VCaP (cell line): ENCODE results near the gene KCNK10.

Source experiments
- H3K27ac ChIP-seq: fragments of 450-650 bp; 2 replicates; pipeline ENCODE4 v1.5.1; 2017
- TF ChIP-seq, protein P1 (sequence below): fragments of 450-650 bp; conservative IDR thresholded peaks from 2 replicates; pipeline ENCODE4 v1.5.1; 2017; ENCODE audit warnings: mild to moderate bottlenecking, moderate library complexity

KCNK10 gene

DNA sequence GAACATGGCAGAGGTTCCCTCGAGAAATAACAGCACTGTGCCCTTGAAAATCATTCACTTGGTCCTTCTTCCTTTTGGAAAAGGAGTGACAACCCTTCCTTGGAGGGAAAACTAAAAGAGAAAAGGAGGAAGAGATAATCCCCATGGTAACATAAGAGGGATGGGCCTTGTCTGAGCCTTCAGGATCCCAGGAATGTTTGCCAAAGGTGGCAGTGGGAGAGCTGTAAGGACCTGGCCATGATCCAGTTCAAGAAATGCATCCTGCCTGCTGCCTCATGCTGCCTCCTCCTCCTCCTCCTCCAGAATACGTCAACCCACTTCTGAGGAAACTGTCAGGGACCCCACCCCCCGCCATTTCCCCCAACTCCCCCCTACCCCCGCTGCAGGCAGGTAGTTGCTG lies 118.8 kb downstream of the KCNK10 start:
- TF ChIP-seq, protein P1, sequence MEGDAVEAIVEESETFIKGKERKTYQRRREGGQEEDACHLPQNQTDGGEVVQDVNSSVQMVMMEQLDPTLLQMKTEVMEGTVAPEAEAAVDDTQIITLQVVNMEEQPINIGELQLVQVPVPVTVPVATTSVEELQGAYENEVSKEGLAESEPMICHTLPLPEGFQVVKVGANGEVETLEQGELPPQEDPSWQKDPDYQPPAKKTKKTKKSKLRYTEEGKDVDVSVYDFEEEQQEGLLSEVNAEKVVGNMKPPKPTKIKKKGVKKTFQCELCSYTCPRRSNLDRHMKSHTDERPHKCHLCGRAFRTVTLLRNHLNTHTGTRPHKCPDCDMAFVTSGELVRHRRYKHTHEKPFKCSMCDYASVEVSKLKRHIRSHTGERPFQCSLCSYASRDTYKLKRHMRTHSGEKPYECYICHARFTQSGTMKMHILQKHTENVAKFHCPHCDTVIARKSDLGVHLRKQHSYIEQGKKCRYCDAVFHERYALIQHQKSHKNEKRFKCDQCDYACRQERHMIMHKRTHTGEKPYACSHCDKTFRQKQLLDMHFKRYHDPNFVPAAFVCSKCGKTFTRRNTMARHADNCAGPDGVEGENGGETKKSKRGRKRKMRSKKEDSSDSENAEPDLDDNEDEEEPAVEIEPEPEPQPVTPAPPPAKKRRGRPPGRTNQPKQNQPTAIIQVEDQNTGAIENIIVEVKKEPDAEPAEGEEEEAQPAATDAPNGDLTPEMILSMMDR: no peak
- H3K27ac ChIP-seq: peak overlapping the region; percentile 20; the same call in 1 of the 2 replicates

DNA sequence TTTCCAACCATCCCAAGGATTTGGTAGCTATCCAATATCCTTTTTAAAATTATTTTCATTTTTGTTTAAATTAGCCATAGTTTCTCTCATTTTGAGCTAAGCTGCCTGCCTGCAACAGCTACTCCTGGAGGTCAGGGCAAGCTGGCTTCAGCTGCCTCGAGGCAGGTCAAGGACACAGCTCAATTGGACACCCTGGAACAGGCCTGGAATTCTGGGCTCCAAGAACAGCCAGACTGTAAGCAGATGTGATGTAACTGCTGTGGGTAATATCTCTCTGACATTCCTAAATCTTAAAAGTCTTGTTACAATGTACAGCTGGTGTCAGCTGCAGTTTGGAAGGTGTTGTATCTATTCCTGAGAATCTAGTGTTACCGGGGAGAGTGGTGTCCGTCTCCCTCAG lies 119.8 kb downstream of the KCNK10 start:
- H3K27ac ChIP-seq: no peak overlapping the region; the same call in 1 of the 2 replicates
- TF ChIP-seq, protein P1: no peak

DNA sequence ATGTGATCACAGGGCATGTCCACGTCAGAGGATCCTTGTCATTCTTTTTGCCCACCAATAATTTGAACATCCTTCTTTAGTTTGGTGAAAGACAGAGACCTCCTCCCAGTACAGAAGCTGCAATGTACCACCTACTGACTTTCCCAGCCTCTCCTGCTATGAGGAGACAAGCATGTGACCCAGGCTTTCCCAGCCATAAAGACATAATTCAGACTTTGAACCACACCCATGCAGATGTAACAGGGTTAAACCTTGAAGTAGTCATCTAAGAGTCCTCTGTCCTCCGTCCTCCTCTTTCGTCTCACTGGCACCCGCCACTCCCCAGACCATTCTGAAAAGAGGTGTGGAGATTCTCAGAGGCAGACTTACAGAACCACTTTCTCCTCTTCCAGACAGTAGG lies 120.8 kb downstream of the KCNK10 start:
- no peak overlapping the region for H3K27ac ChIP-seq
- TF ChIP-seq, protein P1: no peak

DNA sequence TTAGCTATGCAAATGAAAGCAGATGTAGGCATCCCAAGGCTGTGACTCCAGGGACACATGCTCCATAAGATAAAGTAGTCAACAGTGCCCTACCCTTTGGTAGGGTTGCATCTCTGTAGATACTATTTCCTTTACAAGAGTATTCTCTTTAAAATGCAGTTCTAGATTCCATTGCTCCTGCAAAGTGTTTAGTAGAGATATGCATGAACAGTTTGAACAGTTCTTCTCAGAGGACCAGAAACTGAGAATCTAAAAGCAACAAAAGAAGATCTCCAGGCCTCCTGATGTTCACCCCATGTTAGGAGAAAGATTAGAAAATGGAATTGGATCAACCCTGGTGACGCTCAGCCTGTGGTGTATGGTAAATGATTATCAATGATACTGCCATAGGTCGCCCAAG lies 121.2 kb downstream of the KCNK10 start:
- TF ChIP-seq, protein P1: no peak
- no peak overlapping the region for H3K27ac ChIP-seq

DNA sequence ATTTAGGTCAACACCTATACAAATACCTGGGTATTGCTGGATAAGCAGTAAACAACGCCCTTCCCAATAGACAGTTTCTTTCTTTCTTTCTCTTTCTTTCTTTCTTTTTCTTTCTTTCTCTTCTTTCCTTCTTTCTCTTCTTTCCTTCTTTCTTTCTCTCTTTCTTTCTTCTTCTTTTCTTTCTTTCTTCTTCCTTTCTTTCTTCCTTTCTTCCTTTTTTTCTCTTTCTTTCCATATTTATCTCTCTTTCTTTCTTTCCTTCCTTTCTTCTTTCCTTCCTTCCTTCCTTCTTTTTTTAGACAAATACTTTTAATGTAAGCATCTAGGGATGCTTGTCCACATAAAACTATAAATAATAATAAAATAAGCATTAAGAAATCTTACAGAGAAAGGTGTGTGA lies 123.2 kb downstream of the KCNK10 start:
- TF ChIP-seq, protein P1: no peak
- H3K27ac ChIP-seq: no peak overlapping the region

DNA sequence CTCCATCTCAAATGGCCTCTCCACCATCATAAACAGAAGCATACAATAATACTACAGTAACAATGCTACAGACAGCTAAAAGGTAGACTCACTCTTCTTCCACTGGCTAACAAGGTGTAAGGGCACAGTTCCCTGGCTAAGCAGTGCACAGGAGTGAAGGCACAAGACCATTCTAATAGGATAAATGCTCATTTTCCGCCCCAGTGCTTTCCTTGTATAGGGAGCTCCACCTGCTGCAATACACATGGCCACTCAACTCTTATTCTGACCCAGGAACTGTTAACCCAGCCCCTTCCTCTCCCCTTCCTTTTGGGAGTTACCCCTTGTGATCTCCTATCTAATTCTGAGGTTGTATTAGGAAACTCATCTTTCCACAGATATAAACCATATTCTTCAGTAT lies 124.6 kb downstream of the KCNK10 start:
- no peak overlapping the region for H3K27ac ChIP-seq
- TF ChIP-seq, protein P1: no peak

DNA sequence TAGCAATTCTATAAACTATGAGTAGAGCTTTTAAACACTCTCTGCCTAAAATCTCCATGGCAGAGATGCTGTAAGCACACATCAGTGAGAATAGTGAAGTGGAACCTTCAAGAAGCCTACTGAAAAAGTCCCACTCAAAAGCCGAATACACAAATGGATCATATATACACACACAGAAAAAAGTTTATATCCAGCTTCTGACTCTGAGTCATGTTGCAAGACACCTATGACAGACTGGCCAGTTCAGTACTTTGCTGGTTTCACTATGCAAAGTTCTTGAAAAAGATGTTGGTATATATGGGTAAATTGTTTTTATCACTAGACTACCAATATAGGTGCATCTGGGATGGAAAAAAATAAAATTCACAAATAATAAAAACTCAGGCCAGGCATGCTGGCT lies 126.1 kb downstream of the KCNK10 start:
- H3K27ac ChIP-seq: no peak overlapping the region
- TF ChIP-seq, protein P1: no peak
